B cell (primary cell): ENCODE measurements around the gene PITPNM3. TPM values are rescaled to one million over a fixed set of nuclear protein-coding genes. Genes with fewer than 3 reads are reported as not detected.

ENCODE experiments used
- ATAC-seq: fragments of 200-7000 bp; cut with Tn5 transposase; one replicate; pipeline ENCODE4 v1.10.0; 2021; ENCODE audit warnings: low read depth, mild to moderate bottlenecking, moderate number of reproducible peaks, moderate library complexity
- CTCF ChIA-PET: fragments of 350-600 bp; sonication (Branson Sonifier 250); formaldehyde crosslinking; loops from one replicate; lab custom pipeline; 2021; ENCODE audit warnings: antibody characterized with exemption, inconsistent platforms; lab: Charles Lee
- POLR2A ChIA-PET: fragments of 350-600 bp; sonication (Branson Sonifier 250); formaldehyde crosslinking; loops from one replicate; lab custom pipeline; 2021; ENCODE audit warnings: antibody characterized with exemption; lab: Charles Lee
- DNase-seq: peaks from one replicate; pipeline ENCODE4 v3.0.0; 2013
- H2AFZ ChIP-seq: 2 replicates; pipeline ENCODE4 v1.6.1; 2012; ENCODE audit warnings: mild to moderate bottlenecking, low read depth, low read length; ENCODE audit not compliant: insufficient read depth, poor library complexity, severe bottlenecking
- H3K27ac ChIP-seq, 2 donors: 1 replicate in 1 of 2; 2 replicates in 1 of 2; pipeline ENCODE4 v1.5.1; 2012 to 2013; ENCODE audit warnings: low read length in 2 of 2, mild to moderate bottlenecking in 2 of 2, moderate library complexity in 1 of 2
- H3K27me3 ChIP-seq, 4 experiments: fragments of 200-600 bp in 1 of 4; sonication (generic) in 1 of 4; replicated peaks in 1 of 4; 1 replicate in 2 of 4; 2 replicates in 2 of 4; pipeline versions ENCODE4 v1.6.1 to v1.7.0; 2013 to 2016; ENCODE audit warnings: low read length in 3 of 4, mild to moderate bottlenecking in 2 of 4, mixed read lengths in 1 of 4, moderate library complexity in 1 of 4; ENCODE audit not compliant: insufficient read depth in 4 of 4, control insufficient read depth in 3 of 4; ENCODE audit errors: control extremely low read depth in 1 of 4
- H3K36me3 ChIP-seq, 2 experiments: replicated peaks in 1 of 2; 1 replicate in 1 of 2; 2 replicates in 1 of 2; pipeline versions ENCODE4 v1.6.1 to v1.7.1; 2013; ENCODE audit warnings: low read length in 1 of 2; ENCODE audit not compliant: insufficient read depth in 2 of 2, control insufficient read depth in 1 of 2; ENCODE audit errors: control extremely low read depth in 1 of 2, extremely low read depth in 1 of 2
- H3K4me1 ChIP-seq, 2 donors: fragments of 200-600 bp in 1 of 2; sonication (generic) in 1 of 2; 1 replicate in 1 of 2; 2 replicates in 1 of 2; pipeline versions ENCODE4 v1.5.1 to v1.6.1; 2013 to 2017; ENCODE audit warnings: low read length in 2 of 2; ENCODE audit not compliant: control insufficient read depth in 2 of 2, insufficient read depth in 2 of 2
- H3K4me2 ChIP-seq: replicated peaks from 2 replicates; pipeline ENCODE3; 2012; ENCODE audit warnings: mild to moderate bottlenecking, low read depth, low read length; ENCODE audit not compliant: poor library complexity, severe bottlenecking
- H3K4me3 ChIP-seq, 5 experiments: fragments of 200-600 bp in 1 of 5; sonication (generic) in 1 of 5; 1 replicate in 3 of 5; 2 replicates in 2 of 5; pipeline versions ENCODE4 v1.5.1 to v1.7.0; 2011 to 2016; ENCODE audit warnings: low read length in 4 of 5, mild to moderate bottlenecking in 4 of 5, low read depth in 2 of 5, control low read depth in 1 of 5, moderate library complexity in 1 of 5; ENCODE audit not compliant: insufficient read depth in 1 of 5; ENCODE audit errors: control extremely low read depth in 1 of 5, extremely low read depth in 1 of 5
- H3K79me2 ChIP-seq: fragments of 200-600 bp; sonication (generic); one replicate; pipeline ENCODE4 v1.6.0; 2016; ENCODE audit warnings: low read length; ENCODE audit not compliant: control insufficient read depth, insufficient read depth
- H3K9ac ChIP-seq: fragments of 200-600 bp; sonication (generic); 2 replicates; pipeline ENCODE4 v1.6.1; 2017; ENCODE audit warnings: mild to moderate bottlenecking, low read length, moderate library complexity
- H3K9me3 ChIP-seq, 3 donors: one replicate each; pipeline versions ENCODE4 v1.6.1 to v1.7.1; 2013; ENCODE audit warnings: low read length in 2 of 3; ENCODE audit not compliant: control insufficient read depth in 2 of 3, insufficient read depth in 1 of 3; ENCODE audit errors: control extremely low read depth in 1 of 3
- H4K20me1 ChIP-seq: 2 replicates; pipeline ENCODE4 v1.6.0; 2012; ENCODE audit warnings: mild to moderate bottlenecking, low read length; ENCODE audit not compliant: insufficient read depth, control insufficient read depth, poor library complexity, severe bottlenecking
- H3K27ac Mint-ChIP-seq: one replicate; pipeline ENCODE4 v1.8.0; 2021; ENCODE audit warnings: mixed read lengths
- H3K27me3 Mint-ChIP-seq: one replicate; pipeline ENCODE4 v1.8.0; 2021; ENCODE audit warnings: mixed read lengths
- H3K4me1 Mint-ChIP-seq: one replicate; pipeline ENCODE4 v1.8.0; 2021; ENCODE audit warnings: mixed read lengths
- H3K4me3 Mint-ChIP-seq: one replicate; pipeline ENCODE4 v1.8.0; 2021; ENCODE audit warnings: mixed read lengths
- H3K9me3 Mint-ChIP-seq: one replicate; pipeline ENCODE4 v1.8.0; 2022; ENCODE audit warnings: mixed read lengths; ENCODE audit not compliant: insufficient read depth
- CTCF ChIP-seq: fragments of 200-600 bp; IDR thresholded peaks from one replicate; pipeline ENCODE4 v1.8.0; 2022; ENCODE audit warnings: antibody characterized with exemption, mild to moderate bottlenecking
- EZH2 ChIP-seq: IDR thresholded peaks from 2 replicates; pipeline ENCODE4 v1.6.1; 2012; ENCODE audit warnings: borderline replicate concordance, low read depth, mild to moderate bottlenecking, moderate library complexity, low read length; ENCODE audit not compliant: insufficient read depth, poor library complexity, severe bottlenecking
- WGBS: methylation state at CpG from one replicate; pipeline ENCODE4 v1.1.5; 2013; ENCODE audit warnings: missing lambda C conversion rate; ENCODE audit not compliant: insufficient coverage; 5-methylcytosine and 5-hydroxymethylcytosine counted together
- intact Hi-C: fragments of 100-400 bp; cut with micrococcal nuclease; formaldehyde crosslinking; loops from one replicate; pipeline ENCODE4 v1.10.0; 2022
- polyA plus RNA-seq: library from polyadenylated mRNA; depleted of rRNA; stranded (reverse); fragments of >200 nt; gene quantifications from 2 replicates; pipeline ENCODE4 v1.2.3, GENCODE V29; 2012
- total RNA-seq, 2 donors: library from RNA; stranded (reverse); fragments of 120-200 nt in 1 of 2; gene quantifications; 1 replicate in 1 of 2; 2 replicates in 1 of 2; pipeline versions ENCODE4 v1.2.3 to v1.2.4, GENCODE V29; 2013 to 2022

PITPNM3 gene
- total and polyA plus RNA-seq, 2 donors (not counting 1 experiment from before 2014, with no cell fraction given), result 0.31 to 0.49 TPM

- H3K9ac ChIP-seq, result no peak overlapping the region
- no peak overlapping the region for H3K4me3 ChIP-seq
- H4K20me1 ChIP-seq, result no peaks in the 10 kb centered on the region
- peaks cover 16% of the 10 kb centered on the region for H3K27me3 Mint-ChIP-seq
- DNase-seq, result no peak
- H3K4me2 ChIP-seq, result no peak overlapping the region
- no peaks in the 10 kb centered on the region for H3K36me3 ChIP-seq
- no peak overlapping the region for H3K4me3 Mint-ChIP-seq
- H3K4me1 Mint-ChIP-seq, result peaks cover 17% of the 10 kb centered on the region
- CTCF ChIA-PET, result interaction anchor here (1.3 to 5.8 kb wide), 3 partner anchors 9 to 839 kb away, joined by 3 to 24 read pairs (median 6); no protein-coding TSS in a partner anchor
- TF ChIP-seq CTCF (no peak), EZH2 (no peak)
- intact Hi-C loops, result no loop called here
- no peak overlapping the region for H3K27ac ChIP-seq
- POLR2A ChIA-PET, result no interaction called here
- H3K79me2 ChIP-seq, result no peaks in the 10 kb centered on the region
- H2AFZ ChIP-seq, result no peak overlapping the region
- H3K9me3 ChIP-seq, result peaks cover 4 to 13% (median 6%) of the 10 kb centered on the region in 3 donors
- WGBS, result 94% methylated on average over 14 of the region's 25 CpGs
- H3K9me3 Mint-ChIP-seq, result peaks cover 6% of the 10 kb centered on the region
- no peak overlapping the region for H3K27ac Mint-ChIP-seq
- peaks cover 0 to 6% (median 0%) of the 10 kb centered on the region in 4 experiments for H3K27me3 ChIP-seq
- peaks cover 9 to 16% of the 10 kb centered on the region in 2 donors for H3K4me1 ChIP-seq
- no peak for ATAC-seq
Measured at GRCh38 chr17:6426356-6427101, 129.8 kb downstream of the PITPNM3 start.

GRCh38 chr17:6425407-6425806 is 130.9 kb downstream of the PITPNM3 start:
- no peak overlapping the region for H3K27ac ChIP-seq
- H3K4me2 ChIP-seq, result no peak overlapping the region
- Mint-ChIP-seq H3K4me3 (no peak overlapping the region), H3K27me3 (peaks cover 16% of the 10 kb centered on the region), H3K27ac (no peak overlapping the region), H3K9me3 (peaks cover 3% of the 10 kb centered on the region), H3K4me1 (peaks cover 17% of the 10 kb centered on the region)
- DNase-seq (no peak), ATAC-seq (no peak)
- peaks cover under 1 to 6% (median 1%) of the 10 kb centered on the region in 3 donors for H3K9me3 ChIP-seq
- intact Hi-C loops, result no loop called here
- H3K79me2 ChIP-seq, result no peaks in the 10 kb centered on the region
- ChIA-PET CTCF (interaction anchor here (1.2 to 5.8 kb wide), 6 partner anchors 10 to 837 kb away, joined by 3 to 24 read pairs (median 10); partner anchors contain the start of gene AIPL1), POLR2A (no interaction called here)
- H3K27me3 ChIP-seq, result peaks cover 0 to 6% (median 0%) of the 10 kb centered on the region in 4 experiments
- no peak overlapping the region for H3K9ac ChIP-seq
- H3K4me3 ChIP-seq, result no peak overlapping the region
- TF ChIP-seq CTCF, result no peak
- WGBS, result 79% methylated on average over 17 of the region's 18 CpGs
- H2AFZ ChIP-seq, result no peak overlapping the region
- H3K4me1 ChIP-seq, result peaks cover 9 to 16% of the 10 kb centered on the region in 2 donors
- H4K20me1 ChIP-seq, result no peaks in the 10 kb centered on the region
- H3K36me3 ChIP-seq, result no peaks in the 10 kb centered on the region
